Measurements from ENCODE around the gene TERF2IP. TPM values are rescaled to one million over a fixed set of nuclear protein-coding genes. Genes with fewer than 3 reads are reported as not detected.

The TERF2IP gene
- polyA plus RNA-seq, 4 donors: 28.6 to 44.0 (median 32.9) TPM

DNA sequence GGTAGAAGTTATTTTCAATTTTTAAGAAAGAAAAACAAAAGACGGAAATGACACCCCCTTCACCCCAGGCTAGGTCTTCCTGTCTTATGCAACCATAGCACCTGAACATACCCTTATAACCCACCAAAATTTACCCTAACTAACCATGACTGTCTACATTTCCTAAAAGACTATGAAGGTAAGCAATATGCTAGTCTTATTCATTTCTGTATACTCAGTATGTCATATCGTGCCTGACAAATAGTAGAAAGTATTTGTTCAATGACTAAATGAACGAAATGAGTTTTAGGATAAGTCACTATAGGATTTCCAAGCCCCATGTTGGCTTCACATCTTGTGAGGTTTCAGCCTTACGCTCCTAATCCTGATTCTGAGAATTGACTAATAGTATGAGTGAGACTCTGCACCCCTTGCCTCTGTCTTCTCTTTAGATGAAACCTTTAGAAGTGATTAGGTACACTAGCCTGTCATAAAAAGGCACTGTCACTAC, 31.0 kb upstream of the TERF2IP start:
- Histone ChIP-seq H3K27me3 (ENCODE audit: control insufficient read depth in 3 of 3, insufficient read depth in 3 of 3, low read length in 3 of 3) (no peaks in the 10 kb centered on the region), H3K4me3 (ENCODE audit: low read depth in 1 of 3, low read length in 3 of 3) (no peak overlapping the region), H3K36me3 (ENCODE audit: control insufficient read depth in 3 of 3, insufficient read depth in 2 of 3, low read depth in 1 of 3, low read length in 3 of 3) (peaks cover 9 to 48% (median 12%) of the 10 kb centered on the region in 3 donors), H3K9me3 (ENCODE audit: control insufficient read depth in 2 of 2, insufficient read depth in 1 of 2, low read depth in 1 of 2, low read length in 1 of 2) (peaks cover 0 to 3% of the 10 kb centered on the region in 2 donors), H3K4me1 (ENCODE audit: control insufficient read depth in 3 of 3, insufficient read depth in 2 of 3, low read depth in 1 of 3, low read length in 2 of 3) (peaks cover 0 to 4% (median under 1%) of the 10 kb centered on the region in 3 donors), H3K27ac (ENCODE audit: low read depth in 1 of 3, low read length in 2 of 3) (peak overlapping the region in 1 of 3 donors; percentile 61)
- 76 to 90% (median 86%) methylated on average over 4 of the region's 4 CpGs for WGBS, 3 donors
- FAIRE-seq (no peak), DNase-seq (no peak)

DNA sequence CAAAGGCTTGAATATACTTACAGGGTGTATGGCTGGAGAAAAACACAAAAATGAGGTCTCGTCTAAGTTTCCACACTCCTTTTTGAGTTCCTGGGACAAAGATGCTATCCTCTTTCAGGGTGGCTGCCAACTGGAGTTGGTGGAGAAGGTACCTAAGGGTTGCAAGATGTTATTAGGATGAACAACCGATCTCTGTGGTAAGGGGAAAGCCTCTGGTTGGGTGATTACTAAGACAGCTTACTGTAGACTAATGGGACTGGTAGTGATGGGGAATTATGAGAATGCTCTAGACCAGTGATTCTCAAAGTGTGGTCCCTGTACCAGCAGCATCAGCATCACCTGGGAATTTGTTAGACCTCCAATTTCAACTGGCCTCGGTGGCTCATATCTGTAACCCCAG, 30.5 kb upstream of the TERF2IP start:
- no peak for FAIRE-seq
- Histone ChIP-seq H3K27me3 (ENCODE audit: control insufficient read depth in 3 of 3, insufficient read depth in 3 of 3, low read length in 3 of 3) (no peaks in the 10 kb centered on the region), H3K27ac (ENCODE audit: low read depth in 1 of 3, low read length in 2 of 3) (no peak overlapping the region), H3K4me1 (ENCODE audit: control insufficient read depth in 3 of 3, insufficient read depth in 2 of 3, low read depth in 1 of 3, low read length in 2 of 3) (peaks cover 0 to 6% (median 2%) of the 10 kb centered on the region in 3 donors), H3K9me3 (ENCODE audit: control insufficient read depth in 2 of 2, insufficient read depth in 1 of 2, low read depth in 1 of 2, low read length in 1 of 2) (peaks cover 0 to 3% of the 10 kb centered on the region in 2 donors), H3K4me3 (ENCODE audit: low read depth in 1 of 3, low read length in 3 of 3) (no peak overlapping the region), H3K36me3 (ENCODE audit: control insufficient read depth in 3 of 3, insufficient read depth in 2 of 3, low read depth in 1 of 3, low read length in 3 of 3) (peaks cover 7 to 42% (median 9%) of the 10 kb centered on the region in 3 donors)
- WGBS, 3 donors: 77 to 88% (median 82%) methylated on average over 3 of the region's 3 CpGs
- no peak for DNase-seq

- peaks cover 0 to 9% (median 2%) of the 10 kb centered on the region in 3 donors for H3K4me1 ChIP-seq (ENCODE audit: control insufficient read depth in 3 of 3, insufficient read depth in 2 of 3, low read depth in 1 of 3, low read length in 2 of 3)
- peaks cover 2 to 30% (median 7%) of the 10 kb centered on the region in 3 donors for H3K36me3 ChIP-seq (ENCODE audit: control insufficient read depth in 3 of 3, insufficient read depth in 2 of 3, low read depth in 1 of 3, low read length in 3 of 3)
- no peak overlapping the region for H3K4me3 ChIP-seq (ENCODE audit: low read depth in 1 of 3, low read length in 3 of 3)
- peaks cover 0 to 3% of the 10 kb centered on the region in 2 donors for H3K9me3 ChIP-seq (ENCODE audit: control insufficient read depth in 2 of 2, insufficient read depth in 1 of 2, low read depth in 1 of 2, low read length in 1 of 2)
- no peaks in the 10 kb centered on the region for H3K27me3 ChIP-seq (ENCODE audit: control insufficient read depth in 3 of 3, insufficient read depth in 3 of 3, low read length in 3 of 3)
- no peak overlapping the region for H3K27ac ChIP-seq (ENCODE audit: low read depth in 1 of 3, low read length in 2 of 3)
- WGBS, 3 donors: 89 to 97% (median 95%) methylated on average over 2 of the region's 2 CpGs
- DNase-seq (no peak), FAIRE-seq (no peak)
Observed at GRCh38 chr16:75618780-75619179, 28.8 kb upstream of the TERF2IP start.

- peaks cover 0 to under 1% of the 10 kb centered on the region in 2 donors for H3K9me3 ChIP-seq (ENCODE audit: control insufficient read depth in 2 of 2, insufficient read depth in 1 of 2, low read depth in 1 of 2, low read length in 1 of 2)
- no peaks in the 10 kb centered on the region for H3K27me3 ChIP-seq (ENCODE audit: control insufficient read depth in 3 of 3, insufficient read depth in 3 of 3, low read length in 3 of 3)
- peak overlapping the region in 1 of 3 donors; percentile 5 for H3K27ac ChIP-seq (ENCODE audit: low read depth in 1 of 3, low read length in 2 of 3)
- WGBS, 3 donors: 81 to 86% (median 85%) methylated on average over 20 of the region's 20 CpGs
- H3K36me3 ChIP-seq (ENCODE audit: control insufficient read depth in 3 of 3, insufficient read depth in 2 of 3, low read depth in 1 of 3, low read length in 3 of 3): peaks cover 2 to 25% (median 7%) of the 10 kb centered on the region in 3 donors
- H3K4me3 ChIP-seq (ENCODE audit: low read depth in 1 of 3, low read length in 3 of 3): no peak overlapping the region
- FAIRE-seq: no peak
- H3K4me1 ChIP-seq (ENCODE audit: control insufficient read depth in 3 of 3, insufficient read depth in 2 of 3, low read depth in 1 of 3, low read length in 2 of 3): peaks cover 2 to 9% (median 2%) of the 10 kb centered on the region in 3 donors
- no peak for DNase-seq
Observed at GRCh38 chr16:75620326-75621169, 27.0 kb upstream of the TERF2IP start.

DNA sequence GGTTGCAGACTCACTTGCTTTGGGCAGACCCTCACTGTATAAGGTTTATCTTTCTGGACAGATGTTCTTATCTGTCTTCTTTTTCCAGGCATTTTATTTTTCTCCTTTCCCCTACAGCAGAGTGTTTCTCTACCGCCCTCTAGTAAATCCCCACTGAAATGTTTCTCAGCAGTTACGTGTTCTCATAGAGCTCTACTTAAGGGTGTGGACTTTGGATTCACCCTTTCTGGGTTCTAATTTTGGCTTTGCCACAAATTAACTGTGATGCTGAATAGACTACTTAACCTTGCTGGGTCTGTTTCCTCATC, 26.4 kb upstream of the TERF2IP start:
- WGBS, 3 donors: 7 to 15% (median 7%) methylated on average over 2 of the region's 2 CpGs
- Histone ChIP-seq H3K27ac (ENCODE audit: low read depth in 1 of 3, low read length in 2 of 3) (no peak overlapping the region), H3K9me3 (ENCODE audit: control insufficient read depth in 2 of 2, insufficient read depth in 1 of 2, low read depth in 1 of 2, low read length in 1 of 2) (no peaks in the 10 kb centered on the region), H3K36me3 (ENCODE audit: control insufficient read depth in 3 of 3, insufficient read depth in 2 of 3, low read depth in 1 of 3, low read length in 3 of 3) (peaks cover 2 to 20% (median 7%) of the 10 kb centered on the region in 3 donors), H3K27me3 (ENCODE audit: control insufficient read depth in 3 of 3, insufficient read depth in 3 of 3, low read length in 3 of 3) (no peaks in the 10 kb centered on the region), H3K4me1 (ENCODE audit: control insufficient read depth in 3 of 3, insufficient read depth in 2 of 3, low read depth in 1 of 3, low read length in 2 of 3) (peaks cover 2 to 9% (median 4%) of the 10 kb centered on the region in 3 donors), H3K4me3 (ENCODE audit: low read depth in 1 of 3, low read length in 3 of 3) (no peak overlapping the region)
- FAIRE-seq: no peak
- peak; percentile 45 to 52 for DNase-seq

GRCh38 chr16:75622761-75623605, 24.6 kb upstream of the TERF2IP start, which contains the start of gene ADAT1:
Gene ADAT1 (minus strand): TSS chr16:75623281. CDS start chr16:75620799, 2,482 bp downstream.
- Histone ChIP-seq H3K9me3 (ENCODE audit: control insufficient read depth in 2 of 2, insufficient read depth in 1 of 2, low read depth in 1 of 2, low read length in 1 of 2) (no peaks in the 10 kb centered on the region), H3K4me1 (ENCODE audit: control insufficient read depth in 3 of 3, insufficient read depth in 2 of 3, low read depth in 1 of 3, low read length in 2 of 3) (peaks cover 2 to 9% (median 4%) of the 10 kb centered on the region in 3 donors), H3K27ac (ENCODE audit: low read depth in 1 of 3, low read length in 2 of 3) (peak within 1 kb of the TSS; percentile 90 to 94 (median 93)), H3K27me3 (ENCODE audit: control insufficient read depth in 3 of 3, insufficient read depth in 3 of 3, low read length in 3 of 3) (no peaks in the 10 kb centered on the region), H3K36me3 (ENCODE audit: control insufficient read depth in 3 of 3, insufficient read depth in 2 of 3, low read depth in 1 of 3, low read length in 3 of 3) (peaks cover 7 to 25% (median 8%) of the 10 kb centered on the region in 3 donors), H3K4me3 (ENCODE audit: low read depth in 1 of 3, low read length in 3 of 3) (peak within 1 kb of the TSS; percentile 76 to 84 (median 79))
- WGBS, 3 donors: 0% methylated on average over 62 of the region's 62 CpGs
- FAIRE-seq (no peak), DNase-seq (peak; percentile 98 to 100)

DNA sequence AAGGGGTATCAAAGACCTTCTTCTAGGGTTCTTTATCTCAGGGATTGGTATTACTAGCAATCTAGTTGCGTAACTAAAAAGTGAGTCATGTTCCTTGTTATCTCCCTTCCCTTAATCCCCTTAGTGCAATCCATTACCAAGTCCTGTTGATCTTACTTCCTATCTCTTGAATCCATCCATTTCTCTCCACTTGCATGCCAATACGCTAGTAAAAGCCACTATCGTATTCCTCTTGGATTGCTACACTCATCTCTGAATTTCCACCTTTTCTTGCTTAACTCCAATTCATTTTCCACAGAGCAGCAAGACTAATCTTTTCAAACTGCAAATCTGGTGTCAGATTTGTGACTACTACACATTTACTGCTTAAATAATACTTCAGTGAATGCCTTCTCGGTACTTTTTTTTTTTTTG, 22.6 kb upstream of the TERF2IP start:
- DNase-seq: peak; percentile 61 to 64
- Histone ChIP-seq H3K9me3 (ENCODE audit: control insufficient read depth in 2 of 2, insufficient read depth in 1 of 2, low read depth in 1 of 2, low read length in 1 of 2) (no peaks in the 10 kb centered on the region), H3K27me3 (ENCODE audit: control insufficient read depth in 3 of 3, insufficient read depth in 3 of 3, low read length in 3 of 3) (no peaks in the 10 kb centered on the region), H3K27ac (ENCODE audit: low read depth in 1 of 3, low read length in 2 of 3) (no peak overlapping the region), H3K4me1 (ENCODE audit: control insufficient read depth in 3 of 3, insufficient read depth in 2 of 3, low read depth in 1 of 3, low read length in 2 of 3) (peaks cover 2 to 9% (median 4%) of the 10 kb centered on the region in 3 donors), H3K36me3 (ENCODE audit: control insufficient read depth in 3 of 3, insufficient read depth in 2 of 3, low read depth in 1 of 3, low read length in 3 of 3) (peaks cover 16 to 34% (median 17%) of the 10 kb centered on the region in 3 donors), H3K4me3 (ENCODE audit: low read depth in 1 of 3, low read length in 3 of 3) (no peak overlapping the region)
- no peak for FAIRE-seq
- WGBS, 3 donors: 26 to 61% (median 56%) methylated on average over 4 of the region's 4 CpGs

GRCh38 chr16:75626806-75627205, 20.8 kb upstream of the TERF2IP start:
- peaks cover 21 to 47% (median 28%) of the 10 kb centered on the region in 3 donors for H3K36me3 ChIP-seq (ENCODE audit: control insufficient read depth in 3 of 3, insufficient read depth in 2 of 3, low read depth in 1 of 3, low read length in 3 of 3)
- DNase-seq (no peak), FAIRE-seq (no peak)
- WGBS, 3 donors: 88 to 91% (median 89%) methylated on average over 4 of the region's 4 CpGs
- no peak overlapping the region for H3K4me3 ChIP-seq (ENCODE audit: low read depth in 1 of 3, low read length in 3 of 3)
- H3K27ac ChIP-seq (ENCODE audit: low read depth in 1 of 3, low read length in 2 of 3): no peak overlapping the region
- H3K4me1 ChIP-seq (ENCODE audit: control insufficient read depth in 3 of 3, insufficient read depth in 2 of 3, low read depth in 1 of 3, low read length in 2 of 3): peaks cover 0 to 4% (median 3%) of the 10 kb centered on the region in 3 donors
- no peaks in the 10 kb centered on the region for H3K9me3 ChIP-seq (ENCODE audit: control insufficient read depth in 2 of 2, insufficient read depth in 1 of 2, low read depth in 1 of 2, low read length in 1 of 2)
- H3K27me3 ChIP-seq (ENCODE audit: control insufficient read depth in 3 of 3, insufficient read depth in 3 of 3, low read length in 3 of 3): no peaks in the 10 kb centered on the region

Data from small intestine (tissue), 7 donors.